NCI-H2196 (cell line): ENCODE measurements around the gene MRPL57.
"Not testable (repeated sequence)": the region's sequence is repeated elsewhere in the genome, so short reads cannot be mapped to it uniquely, and the experiment has no call there.

ENCODE experiments used
- DNase-seq: peaks from one replicate; lab custom pipeline; 2025; ENCODE audit not compliant: unreplicated experiment; lab: John Stamatoyannopoulos, UW

The MRPL57 gene

GRCh38 chr13:21194756-21195155 lies 18.3 kb downstream of the MRPL57 start:
- DNase-seq = not testable (repeated sequence)

DNA sequence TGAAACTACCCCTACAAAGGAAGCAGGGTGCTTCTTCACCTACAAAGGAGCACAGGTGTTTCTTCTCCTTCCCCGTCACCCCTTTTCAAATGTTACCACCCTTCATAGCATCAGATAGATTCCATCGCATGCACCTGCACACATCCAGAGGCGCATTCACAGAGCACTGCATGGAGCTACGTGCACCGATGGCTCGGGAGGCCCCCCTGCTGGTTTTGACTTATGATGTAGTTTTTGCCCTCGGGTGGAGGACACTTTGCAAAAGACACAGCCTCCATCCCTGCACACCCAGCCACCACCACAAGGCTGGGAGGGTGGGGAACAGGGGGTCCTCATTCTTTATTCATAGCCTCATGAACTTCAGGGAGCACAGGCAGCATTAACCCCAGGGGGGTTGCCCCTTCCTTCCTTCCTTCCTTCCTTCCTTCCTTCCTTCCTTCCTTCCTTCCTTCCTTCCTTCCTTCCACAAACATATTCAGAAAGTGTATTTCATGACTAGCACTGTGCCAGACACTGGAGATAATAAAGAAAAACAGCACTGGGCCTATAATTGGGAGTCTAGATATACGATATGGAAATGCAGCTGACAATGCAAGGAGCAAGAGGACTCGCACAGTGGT lies 21.3 kb downstream of the MRPL57 start:
- DNase-seq = not testable (repeated sequence)

DNA sequence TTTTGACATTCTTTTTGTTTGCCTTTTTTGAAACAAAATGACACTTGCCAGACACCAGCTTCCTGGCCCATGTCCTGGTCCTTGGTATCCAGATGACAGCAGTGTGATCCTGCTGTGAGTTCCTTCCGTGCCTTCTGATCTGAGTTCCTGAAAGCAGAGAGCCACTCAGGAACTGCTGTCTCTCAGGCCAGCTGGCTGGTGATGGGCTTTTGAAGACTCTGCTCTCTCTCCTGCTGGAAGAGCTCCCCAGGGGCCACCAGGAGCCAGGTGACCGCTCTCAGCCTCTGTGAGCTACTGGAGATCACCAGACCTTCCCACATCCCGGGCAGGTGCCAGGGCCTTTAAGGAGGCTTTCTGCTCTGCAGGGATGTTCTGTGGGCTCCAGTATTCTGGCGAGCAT lies 21.9 kb downstream of the MRPL57 start:
- not testable (repeated sequence) for DNase-seq

- not testable (repeated sequence) for DNase-seq
These were observed 25.2 kb downstream of the MRPL57 start for GRCh38 chr13:21201456-21202190.

- no peak for DNase-seq
These were observed 26.5 kb downstream of the MRPL57 start for GRCh38 chr13:21202767-21203531.

DNA sequence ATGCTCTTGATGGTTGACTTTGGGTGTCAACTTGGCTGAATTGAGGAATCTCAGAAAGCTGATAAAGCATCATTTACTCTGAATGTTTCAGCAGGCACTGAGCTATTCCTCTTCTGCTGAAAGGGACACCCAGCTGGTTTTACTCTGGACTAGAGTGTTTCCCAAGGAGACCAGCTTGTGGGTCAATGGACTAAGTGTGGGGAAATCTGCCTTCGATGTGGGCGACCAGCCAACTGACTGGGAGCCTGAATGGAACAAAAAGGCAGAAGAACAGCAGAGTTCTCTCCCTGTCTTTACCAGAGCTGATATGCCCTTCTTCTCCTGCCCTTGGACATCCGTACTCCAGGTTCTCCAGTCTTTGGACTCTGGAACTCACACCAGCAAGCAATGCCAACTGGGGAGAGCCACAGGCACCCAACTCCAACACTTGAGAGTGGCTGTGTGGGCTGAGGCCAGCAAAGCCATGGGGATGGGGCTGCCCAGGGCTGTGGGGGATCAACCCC lies 32.2 kb downstream of the MRPL57 start:
- DNase-seq = no peak

GRCh38 chr13:21212138-21212775 lies 35.8 kb downstream of the MRPL57 start:
- no peak for DNase-seq

GRCh38 chr13:21215419-21215818 lies 39.0 kb downstream of the MRPL57 start:
- not testable (repeated sequence) for DNase-seq

DNA sequence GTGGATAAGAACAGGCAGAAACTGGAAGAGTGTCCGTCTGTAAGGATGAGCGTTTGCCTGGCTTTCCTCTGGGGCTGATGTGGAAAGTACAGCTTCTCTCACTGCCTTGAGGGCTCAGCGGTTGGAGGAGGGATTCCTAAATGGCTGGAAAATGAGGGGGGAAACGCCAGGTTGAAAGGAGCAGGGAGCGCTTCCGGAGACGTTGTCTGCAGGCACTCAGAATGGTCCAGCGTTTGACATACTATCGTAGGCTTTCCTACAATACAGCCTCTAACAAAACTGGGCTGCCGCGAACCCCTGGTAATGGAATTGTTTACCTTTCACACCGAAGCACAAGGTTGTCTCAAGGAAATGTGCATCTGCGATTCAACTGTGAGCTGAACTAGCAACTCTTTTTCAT lies 39.9 kb downstream of the MRPL57 start:
- DNase-seq = no peak

DNA sequence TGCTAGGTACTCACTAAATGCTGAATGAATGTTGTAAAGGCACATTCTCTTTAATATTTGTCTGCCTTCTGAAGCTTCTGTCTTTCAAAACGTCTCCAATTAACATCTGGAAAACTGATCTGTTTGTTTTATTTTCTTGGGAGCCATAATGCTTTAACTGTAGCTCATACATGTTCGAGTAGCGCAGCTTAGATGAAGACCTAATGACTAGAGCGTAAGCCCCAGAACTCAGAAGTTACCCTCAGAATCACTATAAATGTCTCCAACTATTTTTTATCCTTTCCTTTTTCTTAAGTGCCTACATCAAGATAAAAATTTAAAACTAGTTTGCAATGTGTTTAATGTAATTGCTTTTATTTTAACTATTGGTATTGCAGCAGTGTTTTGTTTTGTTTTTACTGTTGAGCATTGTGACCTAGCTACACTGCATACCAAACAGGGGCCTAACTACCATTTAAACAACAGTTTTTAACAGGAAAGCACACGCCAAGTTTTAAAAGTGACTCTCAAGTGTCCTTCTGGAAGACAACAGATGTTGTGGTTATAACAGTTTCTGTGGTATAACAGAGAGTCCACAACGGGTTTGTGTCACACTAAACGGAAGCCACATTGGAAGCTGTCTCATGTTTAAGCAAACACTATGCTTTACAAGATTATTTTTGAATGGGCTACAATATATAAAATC lies 42.0 kb downstream of the MRPL57 start:
- no peak for DNase-seq

GRCh38 chr13:21219036-21219381 lies 42.6 kb downstream of the MRPL57 start:
- no peak for DNase-seq

GRCh38 chr13:21219716-21220115 lies 43.3 kb downstream of the MRPL57 start:
- DNase-seq = not testable (repeated sequence)

DNA sequence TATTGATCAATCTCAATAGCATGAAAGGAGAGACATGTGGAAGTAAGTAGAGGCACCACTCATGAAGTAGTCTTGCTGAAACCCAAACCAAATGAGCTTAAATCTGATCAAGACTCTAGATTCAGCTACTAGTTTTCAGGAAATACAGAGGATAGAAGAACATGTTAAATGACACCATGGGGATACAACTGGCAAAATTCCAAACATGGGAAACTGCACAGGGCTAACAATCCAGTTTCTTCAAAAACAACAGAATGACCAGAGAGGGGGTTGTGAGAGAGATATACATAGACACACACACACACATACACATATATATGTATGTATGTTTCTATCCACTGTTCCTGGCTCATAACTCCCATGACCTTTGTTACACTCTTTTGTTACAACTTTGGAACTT lies 44.8 kb downstream of the MRPL57 start:
- DNase-seq = no peak

DNA sequence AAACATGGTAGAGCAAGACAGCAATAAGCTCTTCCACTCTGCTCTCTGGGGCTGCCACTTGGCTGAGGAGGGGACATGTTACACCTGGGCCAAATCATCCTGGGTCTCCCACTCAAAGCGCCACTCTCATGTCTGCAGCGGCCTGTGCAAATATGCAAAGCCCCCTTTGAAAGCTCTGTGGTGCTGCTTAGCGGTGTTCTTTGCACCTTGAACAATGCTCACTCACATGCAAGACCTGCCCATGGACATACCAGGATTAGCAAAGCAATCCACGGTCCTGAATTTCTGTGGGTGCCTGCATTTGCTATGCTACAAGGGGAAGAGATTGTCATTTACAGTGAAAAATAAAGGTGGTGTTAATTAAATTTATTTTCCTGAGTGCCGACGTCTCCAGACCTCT lies 48.6 kb downstream of the MRPL57 start:
- DNase-seq = no peak

DNA sequence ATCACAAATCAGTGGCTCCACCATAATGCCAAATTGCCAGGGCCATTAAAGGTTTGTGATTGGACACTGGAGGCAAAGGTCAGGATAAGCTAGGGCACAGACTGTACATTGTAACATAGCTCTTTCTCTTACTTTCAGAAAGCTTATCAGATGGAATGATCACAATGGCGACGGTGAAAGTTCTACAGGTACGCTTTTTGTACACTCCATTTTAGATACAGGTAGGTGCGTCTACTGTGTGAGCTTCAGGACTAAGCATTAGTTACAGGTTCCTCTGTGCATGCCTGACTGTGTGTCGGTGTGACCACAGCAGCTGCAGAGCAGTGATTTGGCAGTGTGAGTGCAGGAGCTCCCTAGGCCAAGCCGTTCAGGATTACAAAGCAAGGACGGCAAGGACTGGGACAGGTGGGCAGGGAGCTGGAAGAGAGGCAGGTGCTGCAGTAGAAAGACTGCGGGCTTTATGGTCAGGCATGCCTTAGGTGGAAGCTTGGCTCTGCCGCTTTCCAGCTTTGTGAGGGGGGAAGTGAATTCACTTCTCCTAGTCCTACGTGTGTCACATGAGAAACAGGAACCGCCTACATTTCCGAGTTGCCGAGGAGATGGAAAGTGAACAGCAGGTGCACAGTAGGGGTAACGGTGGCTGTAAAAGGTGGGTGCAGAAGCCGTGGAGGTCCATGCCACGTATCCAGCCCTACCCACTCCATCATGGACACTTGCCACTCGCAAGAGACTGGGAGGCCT lies 49.6 kb downstream of the MRPL57 start:
- DNase-seq = no peak

DNA sequence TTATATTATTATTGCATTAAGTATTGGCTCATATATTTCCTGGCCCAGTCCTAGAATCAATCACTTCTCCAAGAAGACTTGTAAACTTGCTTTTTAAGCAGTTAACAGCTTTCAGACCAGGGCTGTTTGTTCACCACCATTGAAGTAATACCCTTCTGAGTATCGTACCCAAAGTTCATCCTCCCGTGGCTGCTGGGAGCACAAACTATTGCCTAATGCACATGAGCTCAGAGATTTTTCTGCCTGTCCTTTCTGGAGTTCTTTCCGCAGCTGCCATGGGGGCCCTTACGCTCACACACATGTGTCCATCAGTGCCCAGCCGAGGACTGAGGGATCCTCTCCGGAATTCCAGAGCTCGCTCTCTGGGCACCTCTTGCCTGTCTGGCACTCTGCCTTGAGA lies 51.5 kb downstream of the MRPL57 start:
- no peak for DNase-seq
